CD4-positive, alpha-beta T cell treated with Interferon gamma for 1 hour (primary cell): ENCODE data around the gene DNAAF1.

Experiments used
- DNase-seq: peaks from one replicate; pipeline ENCODE4 v3.0.0-alpha.2; 2020

DNAAF1 gene

GRCh38 chr16:84161801-84162200 lies 16.7 kb downstream of the DNAAF1 start:
- no peak for DNase-seq

GRCh38 chr16:84165746-84166145 lies 20.6 kb downstream of the DNAAF1 start:
- no peak for DNase-seq

GRCh38 chr16:84166796-84167695 lies 21.9 kb downstream of the DNAAF1 start:
- DNase-seq = no peak

GRCh38 chr16:84169765-84170310 lies 24.7 kb downstream of the DNAAF1 start:
- no peak for DNase-seq

GRCh38 chr16:84174396-84174795 lies 29.3 kb downstream of the DNAAF1 start:
- DNase-seq = no peak

GRCh38 chr16:84175350-84176081 lies 30.4 kb downstream of the DNAAF1 start:
- peak; percentile 54 for DNase-seq

- no peak for DNase-seq
Measured at GRCh38 chr16:84176192-84177053, 31.3 kb downstream of the DNAAF1 start.

- DNase-seq = no peak
Measured at GRCh38 chr16:84177741-84178073, 32.6 kb downstream of the DNAAF1 start.

GRCh38 chr16:84178146-84178765 lies 33.1 kb downstream of the DNAAF1 start:
- DNase-seq = no peak

- no peak for DNase-seq
Measured at GRCh38 chr16:84178892-84179611, 33.9 kb downstream of the DNAAF1 start.

- DNase-seq = no peak
Measured at GRCh38 chr16:84179612-84180320, 34.7 kb downstream of the DNAAF1 start.

GRCh38 chr16:84180519-84181140 lies 35.5 kb downstream of the DNAAF1 start:
- DNase-seq = no peak

- DNase-seq = no peak
Measured at GRCh38 chr16:84181144-84181915, 36.2 kb downstream of the DNAAF1 start.

GRCh38 chr16:84182104-84182503 lies 37.0 kb downstream of the DNAAF1 start:
- no peak for DNase-seq

GRCh38 chr16:84182680-84183571 lies 37.8 kb downstream of the DNAAF1 start:
- no peak for DNase-seq

- no peak for DNase-seq
Measured at GRCh38 chr16:84183572-84183875, 38.4 kb downstream of the DNAAF1 start.

- no peak for DNase-seq
Measured at GRCh38 chr16:84183911-84184591, 38.9 kb downstream of the DNAAF1 start.

GRCh38 chr16:84184775-84185174 lies 39.7 kb downstream of the DNAAF1 start:
- DNase-seq = no peak
